Activated naive CD4-positive, alpha-beta T cell treated with anti-CD3 and anti-CD28 coated beads, Interleukin-2, amount 50 U/mL, for 72 hours (primary cell): ENCODE data around the gene ADK. TPM values are rescaled to one million over a fixed set of nuclear protein-coding genes. Genes with fewer than 3 reads are reported as not detected.

Experiments used
- ATAC-seq, 2 donors: fragments of 150-1000 bp; cut with Tn5 transposase; 2 replicates each; pipeline ENCODE4 v1.10.0; 2021; ENCODE audit warnings: mild to moderate bottlenecking in 2 of 2, moderate library complexity in 2 of 2
- DNase-seq, 2 donors: peaks; one replicate each; pipeline ENCODE4 v3.0.0; 2021 to 2022; ENCODE audit warnings: low spot score in 2 of 2
- H3K27ac Mint-ChIP-seq, 2 donors: one replicate each; pipeline ENCODE4 v1.8.0; 2022; ENCODE audit warnings: mild to moderate bottlenecking in 2 of 2, mixed read lengths in 2 of 2
- H3K36me3 Mint-ChIP-seq, 2 donors: one replicate each; pipeline ENCODE4 v1.8.0; 2022; ENCODE audit warnings: mixed read lengths in 2 of 2
- H3K9me3 Mint-ChIP-seq, 2 donors: one replicate each; pipeline ENCODE4 v1.8.0; 2022; ENCODE audit warnings: mixed read lengths in 2 of 2
- total RNA-seq, 2 donors: library from RNA; stranded (reverse); gene quantifications; one replicate each; pipeline ENCODE4 v1.2.3, GENCODE V29; 2022

ADK gene
- 10 to 100 TPM; 52.0 to 53.3 TPM for total RNA-seq

DNA sequence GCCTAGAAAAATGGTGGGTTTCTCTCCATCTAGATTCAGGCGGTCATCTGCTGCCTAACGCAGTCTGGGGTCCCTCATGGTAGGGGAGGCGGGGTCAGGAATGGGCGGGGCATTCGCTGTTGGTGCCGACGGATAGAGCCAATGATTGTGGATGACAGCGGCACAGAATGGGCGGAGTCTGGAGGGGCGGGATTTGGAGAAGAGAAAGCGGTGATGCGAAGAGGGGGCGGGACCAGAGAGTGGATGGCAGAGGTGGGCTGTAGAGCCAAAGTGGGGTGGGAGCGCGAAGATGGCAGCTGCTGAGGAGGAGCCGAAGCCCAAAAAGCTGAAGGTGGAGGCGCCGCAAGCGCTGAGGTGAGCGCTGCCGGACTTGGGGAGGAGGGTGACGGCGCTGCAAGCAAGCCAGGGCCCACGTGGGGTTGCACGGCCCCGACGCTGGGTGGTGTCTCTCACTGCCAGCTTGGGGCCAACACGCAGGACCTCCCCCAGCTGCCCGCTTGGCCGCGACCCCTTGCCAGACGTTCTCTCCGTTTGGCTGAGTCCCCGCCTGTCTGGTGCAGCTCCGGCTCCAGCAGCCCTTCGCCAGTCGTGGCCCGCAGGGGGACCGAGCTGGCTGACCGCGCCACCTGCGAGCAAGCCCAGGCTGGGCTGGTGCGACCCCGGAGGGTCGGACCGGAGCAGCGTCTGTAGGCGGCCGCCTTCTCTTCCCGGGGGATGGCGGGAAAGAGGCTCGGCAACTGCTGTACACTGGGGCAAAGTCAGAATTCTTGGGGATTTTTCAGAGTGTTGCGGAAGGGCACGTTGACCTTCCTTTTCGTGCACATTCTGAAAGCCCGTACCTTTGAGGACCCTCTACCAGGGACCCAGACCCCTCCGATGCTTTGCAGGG lies at the start of gene ADK:
TSS of gene ADK (plus strand) at position 232 of the 889 bp plus-strand sequence. CDS start at position 290, 58 bp downstream.
- peak within 1 kb of the TSS in 1 of 2 donors; percentile 79 for H3K27ac Mint-ChIP-seq
- no peaks in the 10 kb centered on the region for H3K9me3 Mint-ChIP-seq
- ATAC-seq (peak; percentile 95 to 96), DNase-seq (peak; percentile 95 to 99)
- no peaks in the 10 kb centered on the region for H3K36me3 Mint-ChIP-seq

GRCh38 chr10:74103560-74104258 lies 47.3 kb upstream of the ADK start:
- Mint-ChIP-seq H3K36me3 (peaks cover 0 to 7% of the 10 kb centered on the region in 2 donors), H3K9me3 (no peaks in the 10 kb centered on the region), H3K27ac (no peak overlapping the region)
- DNase-seq (no peak), ATAC-seq (no peak)

GRCh38 chr10:74104480-74104879 lies 46.5 kb upstream of the ADK start:
- H3K27ac Mint-ChIP-seq = no peak overlapping the region
- H3K9me3 Mint-ChIP-seq = no peaks in the 10 kb centered on the region
- ATAC-seq (no peak), DNase-seq (no peak)
- peaks cover 0 to 7% of the 10 kb centered on the region in 2 donors for H3K36me3 Mint-ChIP-seq

- Mint-ChIP-seq H3K27ac (no peak overlapping the region), H3K36me3 (peaks cover 0 to 7% of the 10 kb centered on the region in 2 donors)
- no peak for ATAC-seq
Measured at GRCh38 chr10:74104996-74105395, 46.0 kb upstream of the ADK start.

GRCh38 chr10:74107391-74107790 lies 43.6 kb upstream of the ADK start:
- Mint-ChIP-seq H3K27ac (peak overlapping the region; percentile 19 to 46), H3K9me3 (no peaks in the 10 kb centered on the region), H3K36me3 (peaks cover 0 to 13% of the 10 kb centered on the region in 2 donors)
- DNase-seq (no peak), ATAC-seq (no peak)

More at GRCh38 chr10:74104996-74105395, 46.0 kb upstream of the ADK start:
- DNase-seq = no peak
- no peaks in the 10 kb centered on the region for H3K9me3 Mint-ChIP-seq

DNA sequence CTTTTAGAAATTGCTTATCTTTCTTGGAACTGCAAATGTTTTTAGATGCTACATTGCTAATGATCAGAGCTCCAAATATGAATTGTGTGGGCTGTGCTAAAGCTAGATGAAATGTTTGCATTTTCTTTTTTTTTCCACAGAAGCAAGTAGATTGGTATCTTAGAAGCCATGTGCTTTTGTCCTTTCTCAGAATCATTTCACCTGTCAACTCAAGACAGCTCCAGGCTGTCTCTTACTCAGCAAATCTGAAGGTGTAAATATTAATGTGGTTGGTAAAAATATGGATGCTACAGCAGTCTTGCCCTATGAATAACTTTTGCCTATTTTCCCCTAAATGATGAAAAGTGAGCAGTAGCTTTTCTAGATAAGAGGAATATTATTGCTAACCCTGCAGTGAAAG lies 41.6 kb upstream of the ADK start:
- Mint-ChIP-seq H3K27ac (no peak overlapping the region), H3K36me3 (peaks cover 4 to 14% of the 10 kb centered on the region in 2 donors), H3K9me3 (no peaks in the 10 kb centered on the region)
- no peak for ATAC-seq
- DNase-seq = no peak

- no peak for ATAC-seq
- peak overlapping the region in 1 of 2 donors; percentile 73 for H3K27ac Mint-ChIP-seq
- peaks cover 4 to 14% of the 10 kb centered on the region in 2 donors for H3K36me3 Mint-ChIP-seq
Measured at GRCh38 chr10:74110120-74110519, 40.9 kb upstream of the ADK start.

DNA sequence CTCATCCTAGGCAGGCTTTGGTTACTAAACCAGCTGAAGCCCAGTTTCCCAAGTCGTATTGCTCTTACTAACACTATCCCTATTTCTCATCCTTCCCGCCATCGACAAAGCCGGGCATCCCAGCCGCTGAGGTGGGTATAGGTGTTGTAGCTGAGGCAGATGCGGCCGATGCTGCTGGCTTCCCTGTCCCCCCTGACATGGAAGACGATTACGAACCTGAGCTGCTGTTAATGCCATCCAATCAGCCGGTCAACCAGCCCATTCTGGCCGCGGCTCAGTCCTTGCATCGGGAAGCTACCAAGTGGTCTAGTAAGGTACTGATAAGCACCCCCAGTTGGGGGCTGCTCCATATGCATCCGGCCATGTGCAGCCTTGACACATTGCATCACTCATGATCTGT lies 39.2 kb upstream of the ADK start:
- Mint-ChIP-seq H3K27ac (no peak overlapping the region), H3K9me3 (no peaks in the 10 kb centered on the region), H3K36me3 (peaks cover 13 to 14% of the 10 kb centered on the region in 2 donors)
- DNase-seq (no peak), ATAC-seq (no peak)

More at GRCh38 chr10:74110120-74110519, 40.9 kb upstream of the ADK start:
- no peaks in the 10 kb centered on the region for H3K9me3 Mint-ChIP-seq
- no peak for DNase-seq

- no peak for DNase-seq
Measured at GRCh38 chr10:74113546-74113945, 37.5 kb upstream of the ADK start.

GRCh38 chr10:74114041-74114448 lies 37.0 kb upstream of the ADK start:
- Mint-ChIP-seq H3K36me3 (peaks cover 14 to 16% of the 10 kb centered on the region in 2 donors), H3K27ac (peak overlapping the region; percentile 6 to 72), H3K9me3 (no peaks in the 10 kb centered on the region)
- DNase-seq (no peak), ATAC-seq (no peak)

More at GRCh38 chr10:74113546-74113945, 37.5 kb upstream of the ADK start:
- no peaks in the 10 kb centered on the region for H3K9me3 Mint-ChIP-seq
- ATAC-seq = no peak
- peaks cover 9 to 16% of the 10 kb centered on the region in 2 donors for H3K36me3 Mint-ChIP-seq
- peak overlapping the region; percentile 6 to 72 for H3K27ac Mint-ChIP-seq

- Mint-ChIP-seq H3K36me3 (peaks cover 10 to 16% of the 10 kb centered on the region in 2 donors), H3K27ac (peak overlapping the region; percentile 52 to 80), H3K9me3 (no peaks in the 10 kb centered on the region)
- no peak for ATAC-seq
- DNase-seq = no peak
Measured at GRCh38 chr10:74117738-74118137, 33.3 kb upstream of the ADK start.

GRCh38 chr10:74118804-74119203 lies 32.2 kb upstream of the ADK start:
- ATAC-seq (no peak), DNase-seq (no peak)
- Mint-ChIP-seq H3K9me3 (no peaks in the 10 kb centered on the region), H3K36me3 (peaks cover 10 to 15% of the 10 kb centered on the region in 2 donors), H3K27ac (peak overlapping the region; percentile 80 to 91)

DNA sequence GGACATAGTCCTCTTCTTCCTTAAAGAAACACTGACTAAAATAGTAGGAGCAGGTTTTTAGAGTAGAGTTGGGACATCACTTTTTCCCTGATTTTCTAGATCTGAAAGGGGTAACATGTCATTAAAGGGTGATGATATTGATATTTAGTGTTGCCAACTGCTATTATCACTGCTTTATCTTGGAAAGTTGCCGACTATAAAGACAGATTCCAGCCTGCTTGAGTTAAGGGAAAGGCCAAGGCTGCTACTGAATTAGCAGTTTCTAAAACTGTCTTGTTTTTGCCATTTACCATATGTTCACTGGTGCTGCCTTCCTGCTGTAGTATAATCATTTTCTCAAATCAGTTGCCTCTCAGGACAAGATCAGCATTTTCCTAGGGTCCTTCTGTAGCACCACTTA lies 30.1 kb upstream of the ADK start:
- DNase-seq (no peak), ATAC-seq (no peak)
- peaks cover 10 to 11% of the 10 kb centered on the region in 2 donors for H3K36me3 Mint-ChIP-seq
- H3K27ac Mint-ChIP-seq = peak overlapping the region in 1 of 2 donors; percentile 73
- no peaks in the 10 kb centered on the region for H3K9me3 Mint-ChIP-seq

- H3K9me3 Mint-ChIP-seq = no peaks in the 10 kb centered on the region
- peak overlapping the region; percentile 6 to 73 for H3K27ac Mint-ChIP-seq
- DNase-seq (no peak), ATAC-seq (no peak)
- peaks cover 7 to 10% of the 10 kb centered on the region in 2 donors for H3K36me3 Mint-ChIP-seq
Measured at GRCh38 chr10:74121368-74121767, 29.7 kb upstream of the ADK start.

DNA sequence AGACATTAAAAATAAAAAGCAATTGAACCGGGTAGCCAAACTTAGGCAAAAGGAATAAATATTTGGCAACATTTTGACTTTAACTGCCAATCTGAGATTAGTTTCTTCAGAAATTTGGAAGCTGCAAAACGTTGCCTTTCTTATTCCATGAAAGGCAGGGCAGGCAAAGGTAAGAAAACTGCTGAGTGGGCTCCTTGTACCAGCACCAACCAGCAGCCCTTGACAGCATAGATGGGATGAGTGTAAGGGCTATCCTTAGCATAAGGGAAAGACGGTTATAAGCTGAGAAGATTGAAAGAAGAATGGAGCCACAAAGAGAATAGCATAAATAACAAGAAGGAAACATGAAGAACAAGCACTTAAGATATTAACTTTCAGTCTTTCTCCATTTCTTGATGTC lies 29.0 kb upstream of the ADK start:
- Mint-ChIP-seq H3K36me3 (peaks cover 0 to 10% of the 10 kb centered on the region in 2 donors), H3K27ac (peak overlapping the region in 1 of 2 donors; percentile 6), H3K9me3 (no peaks in the 10 kb centered on the region)
- no peak for DNase-seq
- no peak for ATAC-seq

DNA sequence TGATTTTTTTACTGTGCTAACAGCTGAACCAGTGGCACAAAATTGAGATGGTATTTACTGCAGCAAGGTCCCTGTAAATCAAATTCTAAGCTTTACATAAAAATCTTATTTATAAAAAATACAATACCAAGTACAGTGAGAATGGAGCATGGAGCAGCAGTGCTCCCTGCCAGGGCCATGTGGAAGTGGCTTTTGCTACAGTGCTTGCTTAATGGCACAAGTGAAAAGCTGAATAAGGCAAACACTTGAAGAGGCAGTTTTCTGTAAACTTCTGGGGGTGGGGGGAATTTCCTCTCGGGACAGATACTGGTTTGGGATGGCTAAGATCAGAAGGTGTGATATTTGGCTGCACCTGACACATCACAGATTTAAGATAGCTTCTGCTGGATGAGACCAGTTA lies 27.9 kb upstream of the ADK start:
- Mint-ChIP-seq H3K36me3 (peaks cover under 1 to 10% of the 10 kb centered on the region in 2 donors), H3K27ac (peak overlapping the region in 1 of 2 donors; percentile 66), H3K9me3 (no peaks in the 10 kb centered on the region)
- DNase-seq (no peak), ATAC-seq (no peak)
